WTC11 (cell line): Measurements from ENCODE around the gene NDUFS7.

ENCODE experiments used
- CREB1 ChIP-seq: sonication (generic); formaldehyde crosslinking; IDR thresholded peaks from 2 replicates; pipeline ENCODE4 v1.8.0; 2023; ENCODE audit warnings: mild to moderate bottlenecking, missing genetic modification reagents
- ESRRA ChIP-seq: sonication (generic); formaldehyde crosslinking; IDR thresholded peaks from 2 replicates; pipeline ENCODE4 v1.8.1; 2022; ENCODE audit warnings: mild to moderate bottlenecking, missing genetic modification reagents, borderline replicate concordance
- JUN ChIP-seq: sonication (generic); formaldehyde crosslinking; IDR thresholded peaks from 2 replicates; pipeline ENCODE4 v1.8.0; 2023; ENCODE audit warnings: mild to moderate bottlenecking, missing genetic modification reagents
- NR1H2 ChIP-seq: sonication (generic); formaldehyde crosslinking; IDR thresholded peaks from 2 replicates; pipeline ENCODE4 v1.9.0; 2021; ENCODE audit warnings: mild to moderate bottlenecking, moderate library complexity, missing genetic modification reagents
- SMAD3 ChIP-seq: sonication (generic); formaldehyde crosslinking; IDR thresholded peaks from 2 replicates; pipeline ENCODE4 v1.8.0; 2022; ENCODE audit warnings: missing genetic modification reagents, mild to moderate bottlenecking, borderline replicate concordance
- TP53 ChIP-seq: sonication (generic); formaldehyde crosslinking; IDR thresholded peaks from 2 replicates; pipeline ENCODE4 v1.8.1; 2023; ENCODE audit warnings: mild to moderate bottlenecking, missing genetic modification reagents
- ZNF263 ChIP-seq: sonication (generic); formaldehyde crosslinking; IDR thresholded peaks from 2 replicates; pipeline ENCODE4 v1.8.1; 2022; ENCODE audit warnings: low read depth, mild to moderate bottlenecking, moderate library complexity, missing genetic modification reagents
- ZNF671 ChIP-seq: fragments of 250-450 bp; sonication (Bioruptor Pico); IDR thresholded peaks from 2 replicates; pipeline ENCODE4 v1.8.0; 2021; ENCODE audit warnings: mild to moderate bottlenecking
- TF ChIP-seq, protein P1 (sequence below): fragments of 200-600 bp; IDR thresholded peaks from 2 replicates; pipeline ENCODE4 v1.8.0; 2022; ENCODE audit warnings: antibody characterized with exemption
- TF ChIP-seq, protein P2 (sequence below): sonication (generic); formaldehyde crosslinking; IDR thresholded peaks from 2 replicates; pipeline ENCODE4 v1.8.0; 2022; ENCODE audit warnings: mild to moderate bottlenecking, missing genetic modification reagents
- TF ChIP-seq, protein P3 (sequence below): sonication (generic); formaldehyde crosslinking; IDR thresholded peaks from 2 replicates; pipeline ENCODE4 v1.8.1; 2022; ENCODE audit warnings: low read depth, mild to moderate bottlenecking, moderate library complexity, missing genetic modification reagents, borderline replicate concordance
- TF ChIP-seq, protein P4 (sequence below): sonication (generic); formaldehyde crosslinking; IDR thresholded peaks from 2 replicates; pipeline ENCODE4 v1.8.1; 2023; ENCODE audit warnings: mild to moderate bottlenecking, missing genetic modification reagents, moderate library complexity
- TF ChIP-seq, protein P5 (sequence below): sonication (generic); formaldehyde crosslinking; IDR thresholded peaks from 2 replicates; pipeline ENCODE4 v1.8.0; 2022; ENCODE audit warnings: mild to moderate bottlenecking, missing genetic modification reagents
- TF ChIP-seq, protein P6 (sequence below): sonication (generic); formaldehyde crosslinking; conservative IDR thresholded peaks from 2 replicates; pipeline ENCODE4 v1.8.1; 2022; ENCODE audit warnings: mild to moderate bottlenecking, missing genetic modification reagents

DNA sequence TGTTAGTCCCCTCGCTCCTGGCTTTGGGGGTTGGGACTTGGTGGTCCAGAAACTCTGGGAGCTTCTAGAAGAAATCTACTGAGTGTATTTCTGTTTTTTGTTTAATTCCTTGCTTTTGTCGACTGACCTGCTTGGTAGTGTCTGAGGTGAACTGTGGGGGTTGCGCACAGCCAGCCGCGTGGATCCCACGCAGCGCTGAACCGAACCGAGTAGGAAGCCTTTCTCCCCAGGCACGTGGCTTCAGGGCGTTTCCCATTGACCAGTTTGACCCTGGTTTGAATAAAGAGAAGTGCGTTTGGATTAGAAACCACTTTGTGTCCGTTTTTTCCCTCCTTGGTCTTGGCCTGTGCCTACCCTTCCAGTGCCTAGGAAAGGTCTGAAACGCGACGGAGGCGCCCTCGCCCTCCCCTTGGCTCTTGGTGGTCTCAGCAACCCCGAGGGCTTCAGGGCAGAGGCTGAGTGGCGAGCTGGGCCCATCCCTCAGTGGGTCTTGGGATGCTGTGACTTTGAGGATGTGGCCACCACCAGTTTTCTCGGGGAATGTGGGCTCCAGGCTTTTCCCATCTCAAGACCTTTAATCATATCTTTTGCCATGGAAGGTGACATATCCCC lies 51.8 kb downstream of the NDUFS7 start:
- TF ChIP-seq, protein P1, sequence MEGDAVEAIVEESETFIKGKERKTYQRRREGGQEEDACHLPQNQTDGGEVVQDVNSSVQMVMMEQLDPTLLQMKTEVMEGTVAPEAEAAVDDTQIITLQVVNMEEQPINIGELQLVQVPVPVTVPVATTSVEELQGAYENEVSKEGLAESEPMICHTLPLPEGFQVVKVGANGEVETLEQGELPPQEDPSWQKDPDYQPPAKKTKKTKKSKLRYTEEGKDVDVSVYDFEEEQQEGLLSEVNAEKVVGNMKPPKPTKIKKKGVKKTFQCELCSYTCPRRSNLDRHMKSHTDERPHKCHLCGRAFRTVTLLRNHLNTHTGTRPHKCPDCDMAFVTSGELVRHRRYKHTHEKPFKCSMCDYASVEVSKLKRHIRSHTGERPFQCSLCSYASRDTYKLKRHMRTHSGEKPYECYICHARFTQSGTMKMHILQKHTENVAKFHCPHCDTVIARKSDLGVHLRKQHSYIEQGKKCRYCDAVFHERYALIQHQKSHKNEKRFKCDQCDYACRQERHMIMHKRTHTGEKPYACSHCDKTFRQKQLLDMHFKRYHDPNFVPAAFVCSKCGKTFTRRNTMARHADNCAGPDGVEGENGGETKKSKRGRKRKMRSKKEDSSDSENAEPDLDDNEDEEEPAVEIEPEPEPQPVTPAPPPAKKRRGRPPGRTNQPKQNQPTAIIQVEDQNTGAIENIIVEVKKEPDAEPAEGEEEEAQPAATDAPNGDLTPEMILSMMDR, result no peak
- TF ChIP-seq, protein P2, sequence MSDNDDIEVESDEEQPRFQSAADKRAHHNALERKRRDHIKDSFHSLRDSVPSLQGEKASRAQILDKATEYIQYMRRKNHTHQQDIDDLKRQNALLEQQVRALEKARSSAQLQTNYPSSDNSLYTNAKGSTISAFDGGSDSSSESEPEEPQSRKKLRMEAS, result no peak
- TF ChIP-seq, protein P3, sequence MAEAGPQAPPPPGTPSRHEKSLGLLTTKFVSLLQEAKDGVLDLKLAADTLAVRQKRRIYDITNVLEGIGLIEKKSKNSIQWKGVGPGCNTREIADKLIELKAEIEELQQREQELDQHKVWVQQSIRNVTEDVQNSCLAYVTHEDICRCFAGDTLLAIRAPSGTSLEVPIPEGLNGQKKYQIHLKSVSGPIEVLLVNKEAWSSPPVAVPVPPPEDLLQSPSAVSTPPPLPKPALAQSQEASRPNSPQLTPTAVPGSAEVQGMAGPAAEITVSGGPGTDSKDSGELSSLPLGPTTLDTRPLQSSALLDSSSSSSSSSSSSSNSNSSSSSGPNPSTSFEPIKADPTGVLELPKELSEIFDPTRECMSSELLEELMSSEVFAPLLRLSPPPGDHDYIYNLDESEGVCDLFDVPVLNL (CRISPR knock-in tag), result no peak
- no peak for TF ChIP-seq ESRRA (CRISPR knock-in tag)
- TF ChIP-seq CREB1 (CRISPR knock-in tag), result no peak
- no peak for TF ChIP-seq SMAD3
- no peak for TF ChIP-seq NR1H2 (CRISPR knock-in tag)
- TF ChIP-seq, protein P4, sequence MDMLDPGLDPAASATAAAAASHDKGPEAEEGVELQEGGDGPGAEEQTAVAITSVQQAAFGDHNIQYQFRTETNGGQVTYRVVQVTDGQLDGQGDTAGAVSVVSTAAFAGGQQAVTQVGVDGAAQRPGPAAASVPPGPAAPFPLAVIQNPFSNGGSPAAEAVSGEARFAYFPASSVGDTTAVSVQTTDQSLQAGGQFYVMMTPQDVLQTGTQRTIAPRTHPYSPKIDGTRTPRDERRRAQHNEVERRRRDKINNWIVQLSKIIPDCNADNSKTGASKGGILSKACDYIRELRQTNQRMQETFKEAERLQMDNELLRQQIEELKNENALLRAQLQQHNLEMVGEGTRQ, result no peak
- no peak for TF ChIP-seq ZNF671 (CRISPR knock-in tag)
- TF ChIP-seq, protein P5, sequence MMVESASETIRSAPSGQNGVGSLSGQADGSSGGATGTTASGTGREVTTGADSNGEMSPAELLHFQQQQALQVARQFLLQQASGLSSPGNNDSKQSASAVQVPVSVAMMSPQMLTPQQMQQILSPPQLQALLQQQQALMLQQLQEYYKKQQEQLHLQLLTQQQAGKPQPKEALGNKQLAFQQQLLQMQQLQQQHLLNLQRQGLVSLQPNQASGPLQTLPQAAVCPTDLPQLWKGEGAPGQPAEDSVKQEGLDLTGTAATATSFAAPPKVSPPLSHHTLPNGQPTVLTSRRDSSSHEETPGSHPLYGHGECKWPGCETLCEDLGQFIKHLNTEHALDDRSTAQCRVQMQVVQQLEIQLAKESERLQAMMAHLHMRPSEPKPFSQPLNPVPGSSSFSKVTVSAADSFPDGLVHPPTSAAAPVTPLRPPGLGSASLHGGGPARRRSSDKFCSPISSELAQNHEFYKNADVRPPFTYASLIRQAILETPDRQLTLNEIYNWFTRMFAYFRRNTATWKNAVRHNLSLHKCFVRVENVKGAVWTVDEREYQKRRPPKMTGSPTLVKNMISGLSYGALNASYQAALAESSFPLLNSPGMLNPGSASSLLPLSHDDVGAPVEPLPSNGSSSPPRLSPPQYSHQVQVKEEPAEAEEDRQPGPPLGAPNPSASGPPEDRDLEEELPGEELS (CRISPR knock-in tag), result no peak
- TF ChIP-seq ZNF263 (CRISPR knock-in tag), result no peak
- no peak for TF ChIP-seq JUN
- TF ChIP-seq TP53, result no peak
- TF ChIP-seq, protein P6, sequence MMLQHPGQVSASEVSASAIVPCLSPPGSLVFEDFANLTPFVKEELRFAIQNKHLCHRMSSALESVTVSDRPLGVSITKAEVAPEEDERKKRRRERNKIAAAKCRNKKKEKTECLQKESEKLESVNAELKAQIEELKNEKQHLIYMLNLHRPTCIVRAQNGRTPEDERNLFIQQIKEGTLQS (CRISPR knock-in tag), result no peak
